ENCODE data around the gene SPATA24.
"Not testable (repeated sequence)": the region's sequence is repeated elsewhere in the genome, so short reads cannot be mapped to it uniquely, and the experiment has no call there.

SPATA24 gene

GRCh38 chr5:139381837-139382761, 21.8 kb downstream of the SPATA24 start:
- DNase-seq = no peak

- no peak for DNase-seq
Observed at GRCh38 chr5:139379626-139380449, 24.1 kb downstream of the SPATA24 start.

- no peak for DNase-seq
Observed at GRCh38 chr5:139378941-139379361, 24.9 kb downstream of the SPATA24 start.

GRCh38 chr5:139378101-139378825, 25.6 kb downstream of the SPATA24 start:
- DNase-seq = no peak

- DNase-seq = no peak
Observed at GRCh38 chr5:139377226-139377625, 26.7 kb downstream of the SPATA24 start.

GRCh38 chr5:139376364-139376763, 27.5 kb downstream of the SPATA24 start:
- no peak for DNase-seq

GRCh38 chr5:139374909-139375308, 29.0 kb downstream of the SPATA24 start:
- no peak for DNase-seq

- DNase-seq = no peak
Observed at GRCh38 chr5:139371482-139372435, 32.1 kb downstream of the SPATA24 start.

- DNase-seq = no peak
Observed at GRCh38 chr5:139369181-139369580, 34.7 kb downstream of the SPATA24 start.

- no peak for DNase-seq
Observed at GRCh38 chr5:139368613-139369012, 35.3 kb downstream of the SPATA24 start.

GRCh38 chr5:139364466-139364865, 39.4 kb downstream of the SPATA24 start:
- DNase-seq = no peak

GRCh38 chr5:139363937-139364336, 40.0 kb downstream of the SPATA24 start:
- DNase-seq = no peak

GRCh38 chr5:139361835-139362429, 42.0 kb downstream of the SPATA24 start:
- DNase-seq = no peak

- no peak for DNase-seq
Observed at GRCh38 chr5:139360384-139360783, 43.5 kb downstream of the SPATA24 start.

GRCh38 chr5:139358064-139358463, 45.8 kb downstream of the SPATA24 start:
- no peak for DNase-seq

GRCh38 chr5:139355900-139356299, 48.0 kb downstream of the SPATA24 start:
- not testable (repeated sequence) for DNase-seq

GRCh38 chr5:139354186-139354585, 49.7 kb downstream of the SPATA24 start:
- DNase-seq = no peak

GRCh38 chr5:139347863-139348262, 56.0 kb downstream of the SPATA24 start:
- DNase-seq = not testable (repeated sequence)
